IPS-20b (cell line): ENCODE measurements around the gene ZEB2.

ENCODE experiments used
- H3K27ac ChIP-seq: one replicate; pipeline ENCODE4 v1.5.1; 2013; ENCODE audit warnings: low read length
- H3K27me3 ChIP-seq: 2 replicates; pipeline ENCODE4 v1.6.1; 2013; ENCODE audit warnings: mild to moderate bottlenecking, low read length, inconsistent platforms; ENCODE audit not compliant: insufficient read depth
- H3K36me3 ChIP-seq: 2 replicates; pipeline ENCODE4 v1.6.1; 2013; ENCODE audit warnings: low read depth, mild to moderate bottlenecking, inconsistent platforms, low read length, moderate library complexity; ENCODE audit not compliant: insufficient read depth
- H3K4me1 ChIP-seq: 2 replicates; pipeline ENCODE4 v1.6.1; 2013; ENCODE audit warnings: mild to moderate bottlenecking, control low read depth, inconsistent platforms, low read length, moderate library complexity; ENCODE audit not compliant: insufficient read depth
- H3K4me3 ChIP-seq: 2 replicates; pipeline ENCODE4 v1.5.1; 2013; ENCODE audit warnings: mild to moderate bottlenecking, low read length, inconsistent platforms
- H3K9ac ChIP-seq: 2 replicates; pipeline ENCODE4 v1.6.1; 2013; ENCODE audit warnings: low read depth, mild to moderate bottlenecking, inconsistent platforms, low read length, moderate library complexity
- H3K9me3 ChIP-seq: 2 replicates; pipeline ENCODE4 v1.6.1; 2013; ENCODE audit warnings: mild to moderate bottlenecking, low read depth, low read length, inconsistent platforms; ENCODE audit not compliant: insufficient read depth

Gene ZEB2

GRCh38 chr2:144474017-144474416 is 45.9 kb downstream of the ZEB2 start:
- Histone ChIP-seq H3K27me3 (no peaks in the 10 kb centered on the region), H3K4me1 (peaks cover 67% of the 10 kb centered on the region), H3K4me3 (no peak overlapping the region), H3K9me3 (no peaks in the 10 kb centered on the region), H3K9ac (no peak overlapping the region), H3K36me3 (no peaks in the 10 kb centered on the region), H3K27ac (no peak overlapping the region)

GRCh38 chr2:144472911-144473310 is 47.0 kb downstream of the ZEB2 start:
- H3K4me3 ChIP-seq, result no peak overlapping the region
- no peak overlapping the region for H3K9ac ChIP-seq
- peaks cover 59% of the 10 kb centered on the region for H3K4me1 ChIP-seq
- H3K27ac ChIP-seq, result no peak overlapping the region
- no peaks in the 10 kb centered on the region for H3K36me3 ChIP-seq
- no peaks in the 10 kb centered on the region for H3K9me3 ChIP-seq
- H3K27me3 ChIP-seq, result no peaks in the 10 kb centered on the region

- Histone ChIP-seq H3K9me3 (no peaks in the 10 kb centered on the region), H3K4me3 (peak overlapping the region; percentile 36; the same call in 1 of the 2 replicates), H3K27ac (no peak overlapping the region), H3K27me3 (no peaks in the 10 kb centered on the region), H3K9ac (no peak overlapping the region), H3K4me1 (peaks cover 51% of the 10 kb centered on the region), H3K36me3 (no peaks in the 10 kb centered on the region)
These were observed 47.9 kb downstream of the ZEB2 start for GRCh38 chr2:144472046-144472412.

- Histone ChIP-seq H3K27ac (no peak overlapping the region), H3K4me3 (peak overlapping the region; percentile 36), H3K27me3 (no peaks in the 10 kb centered on the region), H3K9me3 (no peaks in the 10 kb centered on the region), H3K36me3 (no peaks in the 10 kb centered on the region), H3K9ac (peak overlapping the region; percentile 46; the same call in 1 of the 2 replicates), H3K4me1 (peaks cover 50% of the 10 kb centered on the region)
These were observed 48.4 kb downstream of the ZEB2 start for GRCh38 chr2:144471305-144472045.

GRCh38 chr2:144470816-144471215 is 49.1 kb downstream of the ZEB2 start:
- Histone ChIP-seq H3K4me3 (peak overlapping the region; percentile 36), H3K9ac (peak overlapping the region; percentile 46; the same call in 1 of the 2 replicates), H3K36me3 (no peaks in the 10 kb centered on the region), H3K27ac (no peak overlapping the region), H3K27me3 (no peaks in the 10 kb centered on the region), H3K4me1 (peaks cover 43% of the 10 kb centered on the region), H3K9me3 (no peaks in the 10 kb centered on the region)

- no peaks in the 10 kb centered on the region for H3K27me3 ChIP-seq
- no peaks in the 10 kb centered on the region for H3K9me3 ChIP-seq
- no peak overlapping the region for H3K27ac ChIP-seq
- H3K9ac ChIP-seq, result peak overlapping the region; percentile 46; the same call in 1 of the 2 replicates
- peak overlapping the region; percentile 36; the same call in 1 of the 2 replicates for H3K4me3 ChIP-seq
- no peaks in the 10 kb centered on the region for H3K36me3 ChIP-seq
- H3K4me1 ChIP-seq, result peaks cover 42% of the 10 kb centered on the region
These were observed 49.6 kb downstream of the ZEB2 start for GRCh38 chr2:144470334-144470733.

GRCh38 chr2:144469798-144470197 is 50.1 kb downstream of the ZEB2 start:
- H3K4me1 ChIP-seq, result peaks cover 42% of the 10 kb centered on the region
- H3K9ac ChIP-seq, result peak overlapping the region; percentile 46; the same call in 1 of the 2 replicates
- H3K36me3 ChIP-seq, result no peaks in the 10 kb centered on the region

GRCh38 chr2:144468823-144469595 is 50.9 kb downstream of the ZEB2 start:
- Histone ChIP-seq H3K9me3 (no peaks in the 10 kb centered on the region), H3K9ac (peak overlapping the region; percentile 46; the same call in 1 of the 2 replicates), H3K27ac (no peak overlapping the region), H3K4me1 (peaks cover 38% of the 10 kb centered on the region), H3K4me3 (no peak overlapping the region), H3K27me3 (no peaks in the 10 kb centered on the region), H3K36me3 (no peaks in the 10 kb centered on the region)

More at GRCh38 chr2:144469798-144470197, 50.1 kb downstream of the ZEB2 start:
- Histone ChIP-seq H3K27ac (no peak overlapping the region), H3K9me3 (no peaks in the 10 kb centered on the region), H3K4me3 (no peak overlapping the region), H3K27me3 (no peaks in the 10 kb centered on the region)

GRCh38 chr2:144467502-144468137 is 52.3 kb downstream of the ZEB2 start:
- Histone ChIP-seq H3K27ac (no peak overlapping the region), H3K9ac (no peak overlapping the region)

GRCh38 chr2:144466637-144467036 is 53.3 kb downstream of the ZEB2 start:
- Histone ChIP-seq H3K4me3 (no peak overlapping the region), H3K9ac (no peak overlapping the region), H3K27ac (no peak overlapping the region), H3K27me3 (no peaks in the 10 kb centered on the region), H3K9me3 (no peaks in the 10 kb centered on the region), H3K4me1 (peaks cover 29% of the 10 kb centered on the region), H3K36me3 (no peaks in the 10 kb centered on the region)

More at GRCh38 chr2:144467502-144468137, 52.3 kb downstream of the ZEB2 start:
- Histone ChIP-seq H3K9me3 (no peaks in the 10 kb centered on the region), H3K4me3 (no peak overlapping the region), H3K36me3 (no peaks in the 10 kb centered on the region), H3K4me1 (peaks cover 37% of the 10 kb centered on the region), H3K27me3 (no peaks in the 10 kb centered on the region)

- H3K4me1 ChIP-seq, result peaks cover 21% of the 10 kb centered on the region
These were observed 54.2 kb downstream of the ZEB2 start for GRCh38 chr2:144465749-144466148.

More at GRCh38 chr2:144465749-144466148, 54.2 kb downstream of the ZEB2 start:
- Histone ChIP-seq H3K9ac (no peak overlapping the region), H3K36me3 (no peaks in the 10 kb centered on the region), H3K9me3 (no peaks in the 10 kb centered on the region), H3K27me3 (no peaks in the 10 kb centered on the region), H3K27ac (no peak overlapping the region), H3K4me3 (no peak overlapping the region)
